SK-N-MC (cell line): ENCODE measurements around the gene CDHR5.

Source experiments
- EZH2 ChIP-seq: fragments of 200-600 bp; sonication (generic); IDR thresholded peaks from one replicate; pipeline ENCODE4 v1.6.1; 2017; ENCODE audit warnings: antibody characterized with exemption
- POLR2AphosphoS5 ChIP-seq: IDR thresholded peaks from 2 replicates; pipeline ENCODE4 v1.6.1; 2012; ENCODE audit warnings: mild to moderate bottlenecking, low read depth, low read length, borderline replicate concordance

DNA sequence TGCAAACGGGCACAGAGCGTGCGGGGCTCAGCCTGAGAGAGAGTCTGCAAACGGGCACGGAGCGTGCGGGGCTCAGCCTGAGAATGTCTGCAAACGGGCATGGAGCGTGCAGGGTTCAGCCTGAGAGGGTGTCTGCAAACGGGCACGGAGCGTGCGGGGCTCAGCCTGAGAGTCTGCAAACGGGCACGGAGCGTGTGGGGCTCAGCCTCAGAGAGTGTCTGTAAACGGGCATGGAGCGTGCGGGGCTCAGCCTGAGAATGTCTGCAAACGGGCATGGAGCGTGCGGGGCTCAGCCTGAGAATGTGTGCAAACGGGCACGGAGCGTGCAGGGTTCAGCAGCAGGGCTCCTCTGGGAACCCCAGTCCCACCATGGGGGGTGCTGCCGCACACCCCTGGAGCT, 35.0 kb downstream of the CDHR5 start:
- no peak for TF ChIP-seq EZH2
- no peak for TF ChIP-seq POLR2AphosphoS5
